Gastroesophageal sphincter (tissue), 4 donors: ENCODE results near the gene SUDS3. TPM values are rescaled to one million over a fixed set of nuclear protein-coding genes. Genes with fewer than 3 reads are reported as not detected.
A peak's percentile ranks its signal among the peaks of the same experiment; 100 is the strongest.

Experiments used
- ATAC-seq: fragments of 150-250 bp; one replicate; pipeline ENCODE4 v1.9.1; 2016; ENCODE audit warnings: mild to moderate bottlenecking, moderate library complexity
- H3K27ac ChIP-seq, 4 donors: fragments of 200-600 bp; sonication (generic) in 3 of 4; 1 replicate in 3 of 4; 2 replicates in 1 of 4; pipeline ENCODE4 v1.5.1; 2016 to 2019
- H3K27me3 ChIP-seq: fragments of 200-600 bp; sonication (generic); one replicate; pipeline ENCODE4 v1.5.1; 2019
- H3K36me3 ChIP-seq, 2 donors: fragments of 200-600 bp; sonication (generic); one replicate each; pipeline ENCODE4 v1.5.1; 2019; ENCODE audit warnings: control low read depth in 1 of 2
- H3K4me1 ChIP-seq, 3 donors: fragments of 200-600 bp; sonication (generic); 1 replicate in 2 of 3; 2 replicates in 1 of 3; pipeline ENCODE4 v1.5.1; 2016 to 2019; ENCODE audit warnings: control low read depth in 2 of 3
- H3K4me3 ChIP-seq, 2 donors: fragments of 200-600 bp; sonication (generic); one replicate each; pipeline ENCODE4 v1.5.1; 2019; ENCODE audit warnings: mild to moderate bottlenecking in 1 of 2, moderate library complexity in 1 of 2
- H3K9me3 ChIP-seq, 3 donors: fragments of 200-600 bp; sonication (generic); one replicate each; pipeline ENCODE4 v1.5.1; 2017 to 2019; ENCODE audit warnings: control low read depth in 2 of 3
- CTCF ChIP-seq, 4 experiments: fragments of 200-600 bp in 2 of 4; fragments of 450-650 bp in 2 of 4; sonication (generic) in 1 of 4; IDR thresholded peaks; one replicate each; pipeline ENCODE4 v1.5.1; 2017 to 2019; ENCODE audit warnings: antibody characterized with exemption in 4 of 4, mild to moderate bottlenecking in 2 of 4, moderate library complexity in 2 of 4
- EP300 ChIP-seq: sonication (generic); formaldehyde crosslinking; IDR thresholded peaks from one replicate; pipeline ENCODE4 v1.6.1; 2017; ENCODE audit warnings: antibody characterized with exemption, mild to moderate bottlenecking
- POLR2A ChIP-seq, 2 donors: fragments of 450-650 bp; IDR thresholded peaks; one replicate each; pipeline ENCODE4 v1.6.1; 2017; ENCODE audit warnings: antibody characterized with exemption in 2 of 2, mild to moderate bottlenecking in 2 of 2, moderate library complexity in 1 of 2
- POLR2AphosphoS5 ChIP-seq: sonication (generic); formaldehyde crosslinking; IDR thresholded peaks from one replicate; pipeline ENCODE4 v1.6.1; 2017; ENCODE audit warnings: antibody characterized with exemption
- WGBS, 2 donors: methylation state at CpG; one replicate each; pipeline ENCODE4 v1.1.5; 2018; ENCODE audit warnings: low coverage in 1 of 2; 5-methylcytosine and 5-hydroxymethylcytosine counted together
- total RNA-seq, 4 donors: library from RNA; depleted of rRNA; stranded (reverse); fragments of >200 nt; gene quantifications; one replicate each; pipeline ENCODE4 v1.1.0, GENCODE V29; 2016

The SUDS3 gene
- total RNA-seq, 4 donors from 2014 or later: 57.2 to 65.5 (median 61.5) TPM

GRCh38 chr12:118374126-118374725 lies 2.1 kb upstream of the SUDS3 start:
- no peak overlapping the region for H3K4me3 ChIP-seq
- no peak for ATAC-seq
- peaks cover 0 to 80% (median 11%) of the 10 kb centered on the region in 3 donors for H3K4me1 ChIP-seq
- 89 to 94% methylated on average over 7 to 11 of the region's 14 CpGs for WGBS, 2 donors
- no peaks in the 10 kb centered on the region for H3K27me3 ChIP-seq
- H3K9me3 ChIP-seq: no peaks in the 10 kb centered on the region
- no peak for TF ChIP-seq POLR2AphosphoS5
- TF ChIP-seq EP300: no peak
- TF ChIP-seq CTCF (IDR thresholded peaks at IDR 0.05): no peak
- TF ChIP-seq POLR2A (IDR thresholded peaks at IDR 0.05): no peak
- peaks cover 0 to 6% of the 10 kb centered on the region in 2 donors for H3K36me3 ChIP-seq
- peak overlapping the region in 3 of 4 donors; percentile 91 to 97 (median 95) for H3K27ac ChIP-seq

- H3K36me3 ChIP-seq: peaks cover 0 to 13% of the 10 kb centered on the region in 2 donors
- H3K9me3 ChIP-seq: no peaks in the 10 kb centered on the region
- H3K27ac ChIP-seq: peak overlapping the region in 3 of 4 donors; percentile 91 to 97 (median 95)
- WGBS, 2 donors: 50 to 52% methylated on average over 5 of the region's 5 CpGs
- no peak overlapping the region for H3K4me3 ChIP-seq
- TF ChIP-seq POLR2A (IDR thresholded peaks at IDR 0.05): no peak
- TF ChIP-seq CTCF (IDR thresholded peaks at IDR 0.05): no peak
- TF ChIP-seq EP300: no peak
- no peak for TF ChIP-seq POLR2AphosphoS5
- ATAC-seq: no peak
- H3K4me1 ChIP-seq: peaks cover 0 to 76% (median 11%) of the 10 kb centered on the region in 3 donors
- no peaks in the 10 kb centered on the region for H3K27me3 ChIP-seq
Measured at GRCh38 chr12:118374909-118375308, 1.4 kb upstream of the SUDS3 start.

- no peak for ATAC-seq
- WGBS, 2 donors: 56 to 70% methylated on average over 7 to 10 of the region's 10 CpGs
- H3K36me3 ChIP-seq: peaks cover 0 to 17% of the 10 kb centered on the region in 2 donors
- H3K27ac ChIP-seq: peak overlapping the region; percentile 70 to 97 (median 93)
- H3K4me3 ChIP-seq: peak overlapping the region in 1 of 2 donors; percentile 99
- H3K4me1 ChIP-seq: peaks cover 0 to 71% (median 10%) of the 10 kb centered on the region in 3 donors
- no peaks in the 10 kb centered on the region for H3K9me3 ChIP-seq
- TF ChIP-seq CTCF (IDR thresholded peaks at IDR 0.05) (no peak), POLR2A (IDR thresholded peaks at IDR 0.05) (no peak)
- no peaks in the 10 kb centered on the region for H3K27me3 ChIP-seq
Measured at GRCh38 chr12:118375348-118375747, 1.0 kb upstream of the SUDS3 start.

- TF ChIP-seq EP300: no peak
- no peak for TF ChIP-seq CTCF (IDR thresholded peaks at IDR 0.05)
- no peak for TF ChIP-seq POLR2AphosphoS5
- TF ChIP-seq POLR2A (IDR thresholded peaks at IDR 0.05): no peak
- no peaks in the 10 kb centered on the region for H3K9me3 ChIP-seq
- WGBS, 2 donors: 0 to 1% methylated on average over 12 to 16 of the region's 22 CpGs
- peak overlapping the region; percentile 81 to 99 for H3K4me3 ChIP-seq
- no peaks in the 10 kb centered on the region for H3K27me3 ChIP-seq
- no peak for ATAC-seq
- peak overlapping the region; percentile 70 to 97 (median 93) for H3K27ac ChIP-seq
- H3K4me1 ChIP-seq: peaks cover 0 to 53% (median 7%) of the 10 kb centered on the region in 3 donors
- peaks cover 0 to 37% of the 10 kb centered on the region in 2 donors for H3K36me3 ChIP-seq
Measured at GRCh38 chr12:118377021-118377883, 897 bp downstream of the SUDS3 start.
